Coronary artery (tissue), 2 donors: ENCODE results near the gene TLE6.
"Not testable (repeated sequence)": the region's sequence is repeated elsewhere in the genome, so short reads cannot be mapped to it uniquely, and the experiment has no call there.

Experiments used
- DNase-seq: peaks from one replicate; pipeline ENCODE4 v3.0.0-alpha.2; 2017; ENCODE audit warnings: low spot score
- H3K27ac ChIP-seq, 2 donors: fragments of 200-600 bp; sonication (generic); one replicate each; pipeline ENCODE4 v1.5.1; 2016 to 2019
- H3K4me3 ChIP-seq: fragments of 200-600 bp; sonication (generic); 2 replicates; pipeline ENCODE4 v1.5.1; 2016; ENCODE audit warnings: mild to moderate bottlenecking, moderate library complexity
- TF ChIP-seq, protein P1 (sequence below): fragments of 200-600 bp; sonication (generic); IDR thresholded peaks from one replicate; pipeline ENCODE4 v1.5.1; 2019; ENCODE audit warnings: antibody characterized with exemption

The TLE6 gene

GRCh38 chr19:3010871-3011270, 33.5 kb downstream of the TLE6 start:
- TF ChIP-seq, protein P1, sequence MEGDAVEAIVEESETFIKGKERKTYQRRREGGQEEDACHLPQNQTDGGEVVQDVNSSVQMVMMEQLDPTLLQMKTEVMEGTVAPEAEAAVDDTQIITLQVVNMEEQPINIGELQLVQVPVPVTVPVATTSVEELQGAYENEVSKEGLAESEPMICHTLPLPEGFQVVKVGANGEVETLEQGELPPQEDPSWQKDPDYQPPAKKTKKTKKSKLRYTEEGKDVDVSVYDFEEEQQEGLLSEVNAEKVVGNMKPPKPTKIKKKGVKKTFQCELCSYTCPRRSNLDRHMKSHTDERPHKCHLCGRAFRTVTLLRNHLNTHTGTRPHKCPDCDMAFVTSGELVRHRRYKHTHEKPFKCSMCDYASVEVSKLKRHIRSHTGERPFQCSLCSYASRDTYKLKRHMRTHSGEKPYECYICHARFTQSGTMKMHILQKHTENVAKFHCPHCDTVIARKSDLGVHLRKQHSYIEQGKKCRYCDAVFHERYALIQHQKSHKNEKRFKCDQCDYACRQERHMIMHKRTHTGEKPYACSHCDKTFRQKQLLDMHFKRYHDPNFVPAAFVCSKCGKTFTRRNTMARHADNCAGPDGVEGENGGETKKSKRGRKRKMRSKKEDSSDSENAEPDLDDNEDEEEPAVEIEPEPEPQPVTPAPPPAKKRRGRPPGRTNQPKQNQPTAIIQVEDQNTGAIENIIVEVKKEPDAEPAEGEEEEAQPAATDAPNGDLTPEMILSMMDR, result no peak
- H3K27ac ChIP-seq, result no peak overlapping the region
- DNase-seq, result no peak
- no peak overlapping the region for H3K4me3 ChIP-seq

GRCh38 chr19:3012059-3012458, 34.7 kb downstream of the TLE6 start:
- H3K27ac ChIP-seq, DNase-seq, H3K4me3 ChIP-seq: not testable (repeated sequence)

GRCh38 chr19:3012621-3013262, 35.4 kb downstream of the TLE6 start:
- no peak overlapping the region for H3K27ac ChIP-seq
- TF ChIP-seq, protein P1, result no peak

DNA sequence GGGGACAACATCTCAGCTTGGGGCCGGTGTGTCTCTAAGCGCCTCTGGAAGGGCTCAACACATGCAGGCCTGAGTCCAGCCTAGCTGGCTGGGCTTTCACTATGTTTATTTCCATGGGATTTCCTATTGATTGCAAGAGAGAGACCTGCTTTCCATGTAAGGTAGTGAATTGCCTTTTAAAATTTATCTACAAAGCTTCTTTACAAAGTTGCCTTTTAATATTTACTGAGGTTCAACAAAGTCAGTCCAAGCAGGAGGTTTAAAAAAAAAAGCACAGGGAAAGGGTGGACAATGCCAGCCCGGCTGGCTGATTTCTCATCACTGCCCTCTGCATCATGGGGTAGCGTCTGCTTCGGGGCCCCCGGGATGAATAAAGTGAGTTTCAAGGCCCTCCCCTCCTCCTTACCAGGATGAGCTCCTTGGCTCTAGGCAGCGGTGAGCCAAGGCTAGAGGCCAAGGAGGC, 35.9 kb downstream of the TLE6 start:
- TF ChIP-seq, protein P1, result no peak
- no peak for DNase-seq

More at GRCh38 chr19:3012621-3013262, 35.4 kb downstream of the TLE6 start:
- no peak for DNase-seq
- no peak overlapping the region for H3K4me3 ChIP-seq

GRCh38 chr19:3014135-3014534, 36.8 kb downstream of the TLE6 start:
- no peak overlapping the region for H3K27ac ChIP-seq
- DNase-seq, result no peak
- TF ChIP-seq, protein P1, result no peak
- no peak overlapping the region for H3K4me3 ChIP-seq

More for the DNA sequence above, 35.9 kb downstream of the TLE6 start:
- Histone ChIP-seq H3K27ac (no peak overlapping the region), H3K4me3 (no peak overlapping the region)

- TF ChIP-seq, protein P1, result no peak
Observed at GRCh38 chr19:3015126-3016057, 38.0 kb downstream of the TLE6 start.

DNA sequence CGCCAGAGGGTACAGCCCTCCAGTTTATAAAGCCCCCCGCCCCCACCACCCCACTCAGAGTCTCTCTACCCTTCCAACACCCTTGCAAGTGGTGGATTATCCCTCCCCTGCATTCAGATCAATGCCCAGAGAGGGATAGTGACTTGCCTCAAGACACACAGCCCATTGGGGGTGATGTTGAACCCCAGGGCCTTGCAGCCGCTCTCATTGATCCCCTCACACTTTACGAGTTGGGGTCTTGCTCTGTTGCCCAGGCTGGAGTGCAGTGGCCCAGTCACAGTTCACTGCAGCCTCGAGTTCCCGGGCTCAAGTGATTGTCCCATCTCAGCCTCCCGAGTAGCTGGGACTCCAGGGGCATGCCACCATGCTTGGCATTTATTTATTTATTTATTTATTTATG, 40.6 kb downstream of the TLE6 start:
- TF ChIP-seq, protein P1, result no peak
- no peak overlapping the region for H3K27ac ChIP-seq
- no peak for DNase-seq
- H3K4me3 ChIP-seq, result no peak overlapping the region

More at GRCh38 chr19:3015126-3016057, 38.0 kb downstream of the TLE6 start:
- H3K27ac ChIP-seq, result no peak overlapping the region
- no peak for DNase-seq
- no peak overlapping the region for H3K4me3 ChIP-seq
